HG03135 (cell line): ENCODE results near the gene ANXA10.
"Not testable (repeated sequence)": the region's sequence is repeated elsewhere in the genome, so short reads cannot be mapped to it uniquely, and the experiment has no call there.

Experiments used
- ATAC-seq: cut with Tn5 transposase; IDR thresholded peaks from one replicate; pipeline ENCODE4 v1.9.1; 2021; ENCODE audit warnings: mild to moderate bottlenecking, moderate library complexity; ENCODE audit not compliant: unreplicated experiment

ANXA10 gene

DNA sequence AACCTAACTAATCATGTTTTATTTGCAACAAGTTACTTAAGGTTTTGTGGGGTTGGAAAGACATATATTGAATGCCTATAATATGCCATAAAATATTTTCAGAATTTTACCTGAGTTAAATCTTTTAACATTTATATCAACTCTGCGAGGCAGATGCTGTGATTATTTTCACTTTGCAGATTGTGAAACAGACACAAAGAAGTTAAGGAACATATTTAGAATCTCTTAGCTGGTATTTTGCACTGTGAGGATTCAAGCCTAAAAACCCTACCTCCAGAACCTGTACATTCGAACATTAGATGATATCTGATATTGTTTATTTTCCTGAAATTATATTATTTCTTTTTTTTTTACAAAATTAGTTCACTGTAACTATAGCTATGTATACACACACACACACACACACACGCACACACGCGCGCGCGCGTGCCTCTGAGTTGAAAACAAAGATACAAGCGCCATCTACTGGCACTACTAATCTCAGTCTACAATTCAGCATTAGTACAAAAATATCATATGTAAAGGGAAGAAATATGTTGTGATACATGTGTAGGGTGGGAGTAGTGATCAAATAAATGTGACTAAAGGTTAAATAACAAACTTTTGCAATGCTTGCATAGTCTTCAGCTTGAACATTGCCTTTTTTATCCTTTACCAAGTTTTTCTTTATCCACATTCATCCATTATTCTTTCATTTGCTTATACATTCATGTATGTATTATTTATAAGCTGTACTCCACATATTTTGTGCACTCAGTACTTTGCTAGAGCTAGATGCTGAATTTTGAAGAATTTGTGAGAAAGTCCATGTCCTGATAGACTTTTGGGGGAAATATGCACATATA lies 61.5 kb downstream of the ANXA10 start:
- peak; percentile 83 for ATAC-seq

DNA sequence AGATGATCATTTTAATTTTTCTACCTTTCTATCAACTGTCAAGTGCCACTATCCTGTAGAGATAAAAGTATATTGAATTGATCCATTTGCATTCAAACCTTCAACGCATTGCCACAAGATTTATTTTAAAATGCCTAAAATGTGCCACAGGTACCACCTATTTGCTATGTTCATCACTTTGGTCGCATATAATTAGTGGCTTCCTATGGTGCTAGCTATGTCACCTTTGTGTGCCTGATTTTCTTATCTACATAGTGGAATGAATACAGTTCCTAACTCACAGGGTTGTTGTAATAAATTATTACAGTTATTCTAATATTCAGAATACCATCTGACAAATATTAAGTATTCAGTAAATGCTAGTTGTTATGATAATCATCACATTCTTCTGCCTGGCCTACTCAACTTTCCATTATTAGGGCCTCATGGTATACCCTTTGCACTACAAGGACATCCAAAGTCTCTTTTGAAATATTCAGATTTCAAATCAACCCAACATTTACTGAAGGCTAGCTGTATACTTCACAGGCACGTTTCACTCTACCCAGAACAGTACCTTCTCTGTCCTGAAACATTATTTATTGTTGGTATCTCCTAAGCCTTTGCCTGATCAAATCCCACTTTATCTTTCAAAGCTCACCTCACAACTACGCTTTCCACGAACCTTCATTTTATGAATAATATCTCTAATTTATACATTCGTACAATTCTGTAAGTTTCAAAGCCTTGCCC lies 62.4 kb downstream of the ANXA10 start:
- ATAC-seq: no peak

DNA sequence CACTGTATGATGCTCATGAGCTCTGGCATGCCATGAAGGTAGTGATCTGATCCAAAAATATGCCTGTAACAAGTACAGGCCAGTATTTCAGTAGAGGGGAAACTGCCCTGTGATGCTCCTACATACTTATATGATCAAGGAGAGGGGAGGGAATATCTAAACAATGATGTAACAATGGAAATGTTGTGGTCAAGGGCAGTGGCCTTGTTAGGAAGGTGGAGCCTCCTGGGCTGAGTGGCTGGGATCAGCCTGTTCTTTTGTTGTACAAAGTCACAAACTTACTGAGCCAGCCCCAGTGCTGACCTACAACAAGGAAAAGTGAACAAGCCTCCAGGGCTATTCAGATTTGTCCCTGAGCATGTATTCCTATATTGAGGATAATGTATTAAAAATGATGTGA lies 70.3 kb downstream of the ANXA10 start:
- no peak for ATAC-seq

DNA sequence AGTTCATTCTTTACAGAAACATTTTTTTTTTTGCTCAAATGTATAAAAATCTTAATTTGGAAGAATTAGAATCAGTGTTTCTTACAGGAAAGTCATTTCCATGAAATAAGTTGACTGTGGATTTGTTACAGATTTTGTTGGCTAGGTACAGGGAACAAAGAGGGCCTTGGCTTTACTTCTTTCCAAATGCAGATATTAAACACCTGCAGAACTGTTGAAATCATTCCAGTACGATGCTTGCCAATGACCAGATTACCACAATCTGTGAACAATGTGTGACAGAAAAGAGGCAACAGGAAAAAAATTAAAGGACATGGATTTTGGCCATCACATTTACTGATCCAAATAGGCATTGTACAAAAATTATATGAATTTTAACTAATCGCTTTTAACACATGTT lies 70.8 kb downstream of the ANXA10 start:
- ATAC-seq: no peak

DNA sequence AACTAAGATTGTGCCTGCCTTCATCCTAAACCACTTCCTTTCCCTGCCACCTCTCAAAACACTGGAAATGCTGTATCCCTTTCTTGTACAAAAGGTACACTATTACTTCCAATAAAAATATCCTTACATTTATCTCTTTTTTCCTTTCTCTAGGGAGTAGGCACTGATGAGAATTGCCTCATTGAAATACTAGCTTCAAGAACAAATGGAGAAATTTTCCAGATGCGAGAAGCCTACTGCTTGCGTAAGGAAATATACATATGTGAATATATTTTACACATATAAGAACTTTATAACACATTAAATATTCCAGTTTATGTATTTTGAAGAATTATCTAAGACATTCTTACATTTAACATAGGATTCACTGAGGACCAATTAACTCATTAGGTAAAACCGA lies 71.7 kb downstream of the ANXA10 start:
- ATAC-seq: no peak

DNA sequence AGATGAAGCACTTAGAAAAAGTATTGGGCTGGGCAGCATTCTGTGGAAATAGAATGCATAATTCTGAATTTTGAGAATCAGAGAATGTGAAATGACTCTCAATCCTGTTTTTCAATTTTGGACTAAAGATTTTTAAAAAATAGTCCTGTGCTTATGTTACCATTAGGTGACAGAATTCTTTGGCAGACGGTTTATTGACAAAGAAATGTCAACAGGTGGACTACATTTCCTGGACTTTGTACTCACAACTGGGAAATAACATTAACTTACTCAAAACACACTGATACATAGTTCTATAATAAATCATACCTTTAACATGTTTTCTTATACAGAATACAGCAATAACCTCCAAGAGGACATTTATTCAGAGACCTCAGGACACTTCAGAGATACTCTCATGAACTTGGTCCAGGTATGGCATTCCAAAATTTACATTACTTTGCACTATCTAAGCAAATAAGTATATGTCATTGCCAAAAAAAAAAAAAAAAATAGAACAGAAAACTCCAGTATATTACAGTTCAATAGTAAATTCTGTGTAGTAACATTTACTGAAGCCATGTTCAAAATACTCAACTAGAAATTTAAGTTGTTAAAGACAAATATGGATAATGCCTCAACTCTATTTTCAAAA lies 72.7 kb downstream of the ANXA10 start:
- no peak for ATAC-seq

DNA sequence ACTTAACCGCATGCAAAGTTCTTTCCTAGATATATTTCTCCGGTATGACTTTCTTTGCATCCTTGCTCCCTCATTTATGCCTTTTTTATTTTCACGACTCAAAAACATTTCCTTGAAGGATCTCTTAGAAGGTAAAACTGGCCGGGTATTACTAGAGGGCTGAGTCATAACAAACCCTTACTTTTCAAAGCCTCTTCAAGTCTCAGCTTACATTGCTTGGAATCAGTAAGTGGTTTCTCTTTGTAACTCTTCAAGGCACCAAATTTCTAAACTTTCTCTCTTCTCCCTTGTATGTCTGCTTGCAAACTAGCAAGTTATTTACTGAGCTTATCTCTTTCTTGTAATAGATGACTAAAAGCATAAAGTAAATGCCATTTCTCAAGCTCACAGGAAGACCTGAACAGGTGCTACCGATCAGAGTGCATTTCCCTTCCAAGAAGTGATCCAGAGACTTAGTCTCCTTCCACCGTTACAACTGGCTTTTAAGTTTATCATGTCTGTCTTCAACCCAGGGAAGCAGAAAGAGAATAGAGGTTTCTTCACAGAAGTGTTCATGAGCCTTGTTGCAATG lies 75.5 kb downstream of the ANXA10 start:
- ATAC-seq: no peak

DNA sequence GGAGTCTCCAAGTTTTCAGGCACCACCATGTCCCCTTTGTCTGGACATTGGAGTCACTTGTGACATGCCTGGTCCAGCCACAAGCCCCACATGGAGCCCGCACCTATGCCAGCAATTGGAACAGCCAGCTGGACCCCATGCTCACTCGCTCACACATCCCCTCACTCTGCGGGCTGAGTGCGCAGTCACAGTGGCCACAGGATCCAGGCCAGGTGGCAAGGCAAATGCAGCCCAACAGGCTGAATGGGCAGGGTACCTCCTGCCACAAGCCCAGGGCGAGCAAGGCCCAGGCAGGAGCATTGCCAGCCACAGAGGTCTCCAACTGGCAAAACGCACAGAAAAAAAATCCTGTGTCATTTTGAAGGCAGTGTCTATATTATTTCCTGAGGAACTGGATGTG lies 82.0 kb downstream of the ANXA10 start:
- no peak for ATAC-seq

DNA sequence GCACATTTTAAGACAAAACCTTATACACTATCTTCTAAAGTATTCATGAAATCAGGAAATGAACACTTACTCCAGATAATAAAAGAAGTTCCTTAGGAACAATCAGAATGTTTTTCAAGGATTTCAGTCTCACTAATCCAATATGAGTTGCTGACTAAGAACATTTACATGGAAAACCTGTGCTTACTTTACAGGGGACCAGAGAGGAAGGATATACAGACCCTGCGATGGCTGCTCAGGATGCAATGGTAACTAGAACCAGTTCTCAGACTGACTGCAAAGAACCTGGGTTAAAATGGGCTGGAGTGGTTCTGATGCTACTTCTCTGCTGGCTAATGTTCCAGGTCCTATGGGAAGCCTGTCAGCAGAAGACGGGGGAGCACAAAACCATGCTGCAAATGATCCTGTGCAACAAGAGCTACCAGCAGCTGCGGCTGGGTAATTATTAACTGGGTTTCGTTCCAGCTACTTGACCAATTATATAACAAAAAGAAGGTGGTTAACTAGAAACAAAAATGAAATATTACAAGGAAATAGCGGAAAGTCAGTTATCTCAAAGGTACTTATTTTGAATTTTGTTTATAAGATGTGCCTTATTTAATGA lies 85.3 kb downstream of the ANXA10 start:
- ATAC-seq: no peak

DNA sequence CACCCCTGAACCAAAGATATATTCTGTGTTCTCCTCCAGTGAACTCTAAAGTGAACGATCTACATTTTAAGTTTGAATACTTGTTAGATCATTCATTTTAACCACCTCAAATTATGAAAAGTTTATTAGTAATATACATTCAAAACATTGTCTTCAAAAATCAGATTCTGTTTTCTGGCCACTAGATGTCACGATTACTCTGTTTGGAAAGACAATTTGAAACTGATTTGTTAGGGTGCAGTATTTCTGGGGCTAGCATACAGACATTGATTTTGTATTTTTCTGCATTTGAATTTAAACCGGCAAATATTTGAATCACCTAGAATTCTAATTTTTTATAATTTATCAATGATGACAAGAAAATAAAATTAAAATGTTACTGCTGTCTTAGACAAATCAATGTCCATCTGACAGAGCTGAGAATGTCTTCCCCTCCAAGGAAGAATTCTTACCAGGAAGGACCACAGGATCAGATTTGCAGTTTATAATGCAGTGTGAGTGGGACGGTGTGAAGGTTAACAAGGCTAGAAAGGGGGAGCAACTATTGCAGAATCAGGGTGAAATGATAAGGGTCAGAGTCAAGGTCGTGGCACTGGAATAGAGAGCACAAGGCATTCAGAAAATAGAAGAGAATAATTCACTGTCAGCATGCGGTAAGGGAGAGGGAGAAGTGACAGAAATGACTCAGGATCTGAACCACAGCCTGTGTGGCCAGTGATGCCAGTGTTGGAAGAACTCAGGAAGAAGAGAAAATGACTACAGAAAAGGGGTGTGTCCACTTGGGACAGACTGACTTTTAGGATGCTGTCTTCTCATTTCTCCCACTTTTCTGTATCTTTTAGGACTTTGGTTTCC lies 91.6 kb downstream of the ANXA10 start:
- no peak for ATAC-seq

DNA sequence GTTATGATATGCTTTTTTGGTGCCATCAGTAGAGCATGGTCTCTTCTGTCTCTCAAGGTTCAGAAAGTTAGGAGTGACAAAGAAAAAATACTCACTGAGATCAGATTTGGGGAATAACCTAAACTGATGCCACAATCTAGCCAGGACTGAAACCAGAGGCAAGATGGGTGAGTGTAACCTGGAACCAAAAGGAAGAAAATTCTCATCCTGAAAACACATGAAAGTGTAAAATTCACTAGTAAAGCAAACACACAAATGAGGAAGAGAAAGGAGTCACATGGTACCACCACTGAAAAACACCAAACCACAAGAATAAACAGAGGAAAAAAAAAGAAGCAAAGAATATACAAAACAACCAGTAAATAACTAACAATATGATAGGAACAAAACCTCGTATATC lies 96.4 kb downstream of the ANXA10 start:
- no peak for ATAC-seq

DNA sequence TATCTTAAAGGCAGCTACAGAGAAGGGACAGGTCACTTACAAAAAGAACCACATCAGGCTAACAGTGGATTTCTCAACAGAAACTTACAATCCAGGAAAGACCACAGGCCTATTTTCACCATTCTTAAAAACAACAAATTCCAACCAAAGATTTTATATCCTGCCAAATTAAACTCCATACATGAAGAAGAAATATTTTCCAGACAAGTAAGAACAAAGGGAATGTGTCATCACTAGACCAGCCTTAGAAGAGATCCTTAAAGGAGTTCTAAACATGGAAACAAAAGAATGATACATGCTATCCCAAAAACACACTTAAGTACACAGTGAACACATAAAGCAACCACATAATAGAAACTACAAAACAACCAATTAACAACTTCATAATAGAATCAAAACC lies 105.6 kb downstream of the ANXA10 start:
- no peak for ATAC-seq

DNA sequence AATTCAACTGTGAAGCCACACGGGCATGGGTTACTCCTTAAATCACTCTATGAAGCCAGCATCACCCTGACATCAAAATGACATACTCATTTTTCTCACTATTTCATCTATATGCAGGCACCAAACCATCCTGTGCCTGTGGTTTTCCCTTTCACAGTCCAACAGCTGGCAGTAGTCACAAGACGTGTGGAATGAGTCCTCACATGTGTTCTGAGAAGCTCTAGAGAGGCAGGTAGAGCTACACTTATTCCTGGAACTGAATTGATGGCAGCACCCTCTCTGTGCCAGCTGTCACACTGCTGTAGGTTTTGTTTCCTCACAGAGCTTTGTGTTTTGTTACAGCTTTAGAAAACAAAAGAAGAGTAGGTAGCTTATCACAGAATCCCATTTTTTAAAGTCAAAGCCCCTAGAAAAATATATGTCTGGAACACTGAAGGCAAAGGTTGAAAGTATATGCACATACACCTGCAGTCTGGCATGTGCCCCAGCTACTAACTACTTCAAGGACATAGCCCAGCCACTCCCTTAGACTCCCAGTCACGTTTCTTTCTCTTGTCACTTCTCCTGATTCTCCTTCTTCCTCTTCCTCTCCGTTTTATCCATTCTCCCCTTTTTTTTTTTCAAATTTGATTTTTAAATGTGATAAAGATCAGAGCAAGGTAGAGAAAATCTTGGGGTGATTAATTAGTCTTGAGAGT lies 107.1 kb downstream of the ANXA10 start:
- no peak for ATAC-seq

DNA sequence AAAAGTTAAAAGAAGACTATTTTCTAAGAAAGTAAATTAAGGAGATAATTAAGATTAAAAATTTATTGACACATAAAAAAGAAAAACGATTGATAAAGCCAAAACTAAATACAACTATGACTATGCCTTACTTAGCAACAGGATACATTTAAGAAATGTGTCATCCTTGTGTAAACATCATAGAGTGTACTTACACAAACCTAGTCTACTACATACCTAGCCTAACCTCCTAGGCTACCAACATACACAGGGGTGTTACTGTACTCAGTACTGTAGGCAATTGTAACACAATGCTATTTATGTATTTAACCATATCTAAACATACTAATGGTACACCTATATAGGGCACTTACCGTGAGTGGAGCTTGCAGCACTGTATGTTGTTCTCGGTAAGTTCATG lies 108.3 kb downstream of the ANXA10 start:
- no peak for ATAC-seq

DNA sequence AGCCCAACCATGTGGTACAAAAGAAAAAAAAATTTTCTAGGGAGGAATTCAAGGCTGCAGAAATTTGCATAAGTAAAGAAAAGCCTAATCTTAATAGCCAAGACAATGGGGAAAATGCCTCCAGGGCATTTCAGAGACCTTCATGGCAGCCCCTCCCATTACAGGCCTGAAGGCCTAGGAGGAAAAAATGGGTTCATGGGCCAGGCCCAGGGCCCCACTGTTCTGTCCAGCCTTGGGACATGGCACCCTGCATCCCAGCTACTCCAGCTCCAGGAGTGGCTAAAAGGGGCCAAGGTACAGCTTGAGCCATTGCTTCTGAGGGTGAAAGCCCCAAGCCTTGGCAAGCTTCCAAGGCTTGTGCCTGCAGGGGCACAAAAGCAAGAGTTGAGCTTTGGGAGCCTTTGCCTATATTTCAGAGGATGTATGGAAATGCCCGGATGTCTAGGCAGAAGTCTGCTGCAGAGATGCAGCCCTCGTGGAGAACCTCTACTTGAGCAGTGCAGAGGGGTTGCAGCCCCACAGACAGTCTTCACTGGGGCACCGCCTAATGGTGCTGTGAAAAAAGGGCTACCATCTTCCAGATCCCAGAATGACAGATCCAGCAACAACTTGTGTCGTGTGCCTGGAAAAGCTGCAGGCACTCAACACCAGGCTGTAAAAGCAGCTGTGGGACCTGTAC lies 111.0 kb downstream of the ANXA10 start:
- ATAC-seq: no peak

DNA sequence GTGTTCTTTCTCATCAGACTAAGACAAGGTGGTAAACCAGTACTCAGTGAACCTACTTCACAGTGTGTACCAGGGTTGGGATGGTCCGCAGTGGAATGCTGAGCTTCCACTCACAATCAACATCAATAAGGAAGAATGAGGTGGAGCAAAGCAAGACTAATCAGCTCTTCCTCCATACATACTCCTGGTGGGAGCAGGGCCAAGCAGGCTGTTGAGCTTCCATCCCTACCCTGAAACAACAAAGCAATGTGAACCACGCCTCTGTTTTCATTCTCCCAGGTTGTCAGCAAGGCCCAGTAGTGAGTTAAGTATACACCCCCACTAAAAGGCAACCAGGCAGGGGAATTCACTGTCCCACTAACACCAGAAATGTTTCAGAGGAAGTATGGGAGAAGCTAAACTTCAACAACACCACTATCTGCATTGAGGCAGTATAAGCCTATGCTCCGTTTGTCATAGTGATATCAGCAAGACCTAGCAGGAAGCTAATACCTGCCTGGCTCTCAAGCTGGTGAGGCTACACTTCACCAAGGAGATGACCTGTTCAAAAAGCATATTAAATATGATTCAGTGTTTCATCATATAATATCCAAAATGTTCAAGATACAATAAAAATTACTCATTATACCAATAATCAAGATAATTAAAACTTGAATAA lies 116.7 kb downstream of the ANXA10 start:
- no peak for ATAC-seq

DNA sequence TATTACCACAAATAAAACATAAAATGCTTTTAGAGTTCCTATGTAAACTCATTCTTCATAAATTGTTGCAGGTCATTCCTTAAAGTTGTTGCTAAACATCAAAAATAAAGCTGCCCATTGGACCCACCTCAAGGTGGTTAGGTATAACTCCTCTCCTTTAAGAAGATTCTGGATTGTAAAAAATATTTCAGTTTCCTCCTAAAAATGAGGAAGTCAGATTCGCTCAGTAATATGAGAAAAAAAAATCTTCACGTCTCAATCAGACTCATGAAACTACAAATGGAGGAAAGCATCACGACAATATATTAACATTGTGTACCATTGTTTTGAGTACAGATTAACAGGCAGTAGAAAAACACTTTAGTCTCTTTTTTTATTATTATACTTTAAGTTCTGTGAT lies 120.3 kb downstream of the ANXA10 start:
- no peak for ATAC-seq

DNA sequence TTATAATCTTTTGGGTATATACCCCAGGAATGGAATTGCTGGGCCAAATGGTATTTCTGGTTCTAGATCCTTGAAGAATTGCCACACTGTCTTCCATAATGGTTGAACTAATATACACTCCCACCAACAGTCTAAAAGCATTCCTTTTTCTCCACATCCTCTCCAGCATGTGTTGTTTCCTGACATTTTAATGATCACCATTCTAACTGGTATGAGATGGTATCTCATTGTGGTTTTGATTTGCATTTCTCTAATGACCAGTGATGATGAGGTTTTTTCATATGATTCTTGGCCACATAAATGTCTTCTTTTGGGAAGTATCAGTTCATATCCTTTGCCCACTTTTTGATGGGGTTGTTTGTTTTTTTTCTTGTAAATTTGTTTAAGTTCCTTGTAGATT lies 121.2 kb downstream of the ANXA10 start:
- ATAC-seq: not testable (repeated sequence)

DNA sequence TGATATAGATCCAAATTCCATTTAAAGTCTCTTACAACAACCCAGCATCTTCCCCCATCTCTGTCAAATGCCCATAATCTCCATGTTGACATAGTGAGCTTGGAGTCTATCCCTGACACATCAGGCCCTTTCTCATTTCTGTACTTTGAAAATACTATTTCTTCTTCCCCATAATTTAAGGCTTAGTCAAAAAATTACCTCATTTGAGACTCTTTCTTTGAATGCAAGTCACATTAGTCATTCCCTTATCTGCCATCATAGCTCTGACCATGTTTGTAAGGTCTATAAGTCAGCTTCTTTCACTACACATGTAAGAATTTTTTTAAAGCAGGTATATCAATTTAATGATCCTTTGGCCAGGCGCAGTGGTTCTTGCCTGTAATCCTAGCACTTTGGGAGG lies 126.3 kb downstream of the ANXA10 start:
- no peak for ATAC-seq
